ENCODE data around the gene TBC1D22A.

The TBC1D22A gene

DNA sequence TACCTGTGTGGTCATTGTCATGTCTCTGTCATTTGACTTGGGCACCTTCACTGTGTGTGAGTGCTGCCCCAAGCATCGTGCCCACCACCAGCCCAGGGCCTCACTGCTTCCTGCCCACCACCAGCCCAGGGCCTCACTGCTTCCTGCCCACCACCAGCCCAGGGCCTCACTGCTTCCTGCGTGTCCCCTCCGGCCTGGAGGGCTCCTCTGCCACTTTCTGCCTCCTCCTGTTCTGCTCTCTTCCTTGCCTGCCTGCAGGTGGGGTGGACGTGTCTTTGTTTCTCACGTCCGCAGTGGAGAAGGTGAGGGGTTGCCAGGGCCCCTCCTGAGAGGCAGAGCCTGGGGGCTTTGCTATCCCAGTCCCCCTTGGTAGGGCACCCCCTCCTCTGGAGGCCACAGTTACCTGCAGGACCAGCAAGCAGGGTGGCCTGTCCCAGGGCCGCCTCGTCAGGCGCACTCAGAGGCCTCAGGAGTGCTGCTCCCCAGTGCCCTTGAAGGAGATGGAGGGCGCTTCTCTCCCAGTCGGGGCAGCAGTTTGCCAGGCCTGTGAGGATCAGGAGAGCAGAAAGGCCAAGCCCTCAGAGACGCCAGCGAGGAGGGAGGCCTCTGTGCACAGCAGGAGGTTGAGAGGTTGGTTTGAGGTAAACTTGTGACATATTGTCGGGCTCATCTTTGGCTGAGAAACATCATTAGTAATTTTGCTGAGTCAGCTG lies 290.7 kb downstream of the TBC1D22A start:
- DNase-seq = no peak

GRCh38 chr22:47053726-47054141 lies 291.3 kb downstream of the TBC1D22A start:
- no peak for DNase-seq

- DNase-seq = no peak
Measured at GRCh38 chr22:47054231-47055072, 292.0 kb downstream of the TBC1D22A start.

DNA sequence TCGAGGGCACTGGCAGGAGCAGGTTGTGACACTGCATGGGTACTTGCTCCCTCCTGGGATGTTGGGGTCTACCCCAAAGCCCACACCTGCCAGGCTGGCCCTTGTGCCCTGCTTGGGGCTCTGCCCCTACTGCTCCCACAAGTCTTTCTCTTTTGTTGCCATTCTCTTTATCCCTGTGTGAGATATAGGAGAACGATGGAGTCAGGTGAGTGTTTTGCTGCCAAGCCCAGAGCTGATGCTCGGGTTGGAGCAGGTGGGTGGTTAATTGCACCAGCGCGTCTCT lies 292.6 kb downstream of the TBC1D22A start:
- DNase-seq = no peak

- no peak for DNase-seq
Measured at GRCh38 chr22:47055461-47055860, 293.0 kb downstream of the TBC1D22A start.

DNA sequence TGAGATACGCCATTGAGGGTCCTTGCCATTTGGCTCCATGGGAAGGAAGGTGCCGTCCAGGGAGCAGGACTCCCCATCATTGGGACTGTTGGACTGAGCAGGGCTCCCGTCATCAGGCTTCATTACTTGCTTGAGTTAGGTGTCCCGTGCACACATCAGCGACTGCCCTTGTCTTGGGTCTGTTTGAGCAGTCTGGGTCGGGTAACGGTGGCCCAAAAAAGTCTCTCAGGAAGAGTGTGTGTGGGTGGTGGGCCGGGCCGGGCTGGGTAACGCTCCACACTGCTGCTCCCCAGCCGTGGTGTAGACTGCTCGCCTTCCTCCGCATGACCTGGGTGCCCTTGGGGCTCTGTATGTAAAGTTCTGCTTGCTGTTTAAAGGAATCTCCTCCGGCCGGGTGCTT lies 293.5 kb downstream of the TBC1D22A start:
- no peak for DNase-seq

- no peak for DNase-seq
Measured at GRCh38 chr22:47056361-47056760, 293.9 kb downstream of the TBC1D22A start.

DNA sequence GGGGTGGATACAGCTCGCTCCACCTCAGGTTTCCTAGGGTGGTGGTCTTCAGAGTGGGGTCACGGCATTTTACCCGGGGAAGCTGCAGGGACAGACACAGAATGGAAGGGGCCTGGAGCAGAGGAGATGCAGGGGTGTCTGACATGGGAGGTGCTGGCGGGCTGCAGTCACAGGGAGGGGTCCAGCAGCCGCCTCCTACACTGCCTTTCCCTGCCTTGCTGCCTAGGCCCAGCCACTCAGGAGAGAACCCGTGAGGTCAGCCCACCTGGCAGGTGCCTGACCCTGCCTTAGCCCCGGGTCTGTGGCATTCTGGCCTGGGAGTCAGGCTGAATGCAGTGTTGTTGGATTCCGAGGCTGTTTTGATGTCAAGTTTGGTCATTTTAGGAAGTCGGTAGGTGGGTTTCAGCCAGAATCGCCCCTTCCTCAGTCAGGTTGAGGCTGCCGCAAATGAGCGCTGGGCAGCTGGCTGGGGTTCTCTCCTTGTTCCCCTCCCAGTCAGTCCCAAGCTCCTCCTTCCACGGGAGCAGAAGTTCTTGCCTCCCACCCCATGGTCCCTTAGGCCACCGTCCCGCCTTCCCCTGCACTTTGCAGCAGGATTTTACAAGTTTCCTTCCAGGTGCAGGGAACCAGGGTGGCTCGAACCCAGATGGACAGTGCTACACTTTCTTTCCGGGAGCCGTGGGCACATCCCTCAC lies 294.5 kb downstream of the TBC1D22A start:
- DNase-seq = no peak

DNA sequence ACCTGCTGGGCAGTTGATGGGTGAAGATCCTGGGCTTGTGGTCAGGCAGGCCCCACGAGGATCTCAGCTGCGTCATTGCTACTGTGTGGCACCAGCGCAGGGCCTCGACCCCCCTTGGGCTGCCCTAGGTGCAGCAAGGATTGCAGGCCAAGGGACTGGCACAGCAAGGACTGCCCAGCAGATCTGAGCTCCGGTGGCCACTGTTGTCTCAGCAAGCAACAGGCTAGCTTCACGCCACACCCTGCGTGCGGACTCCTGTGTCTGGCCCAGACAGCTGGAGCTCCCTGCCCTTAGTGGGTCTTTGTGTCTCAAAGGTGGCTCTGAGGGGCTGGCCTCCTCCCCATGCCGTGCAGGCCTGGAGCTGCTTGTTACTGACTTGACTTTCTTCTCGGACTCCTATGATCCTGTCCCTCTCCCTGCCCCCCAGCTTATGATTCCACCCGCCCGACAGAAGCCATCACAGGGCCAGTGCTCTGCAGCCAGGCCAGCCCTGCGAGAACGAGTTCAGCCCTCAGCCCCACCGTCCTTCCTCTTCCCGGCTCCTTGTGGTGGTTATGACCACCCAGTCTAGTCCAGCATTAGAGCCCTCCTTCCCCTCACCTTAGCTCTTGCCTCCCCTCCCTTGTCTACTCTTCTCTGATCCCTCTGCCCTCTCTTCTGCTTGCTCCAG lies 295.6 kb downstream of the TBC1D22A start:
- no peak for DNase-seq

- no peak for DNase-seq
Measured at GRCh38 chr22:47059076-47059475, 296.6 kb downstream of the TBC1D22A start.

DNA sequence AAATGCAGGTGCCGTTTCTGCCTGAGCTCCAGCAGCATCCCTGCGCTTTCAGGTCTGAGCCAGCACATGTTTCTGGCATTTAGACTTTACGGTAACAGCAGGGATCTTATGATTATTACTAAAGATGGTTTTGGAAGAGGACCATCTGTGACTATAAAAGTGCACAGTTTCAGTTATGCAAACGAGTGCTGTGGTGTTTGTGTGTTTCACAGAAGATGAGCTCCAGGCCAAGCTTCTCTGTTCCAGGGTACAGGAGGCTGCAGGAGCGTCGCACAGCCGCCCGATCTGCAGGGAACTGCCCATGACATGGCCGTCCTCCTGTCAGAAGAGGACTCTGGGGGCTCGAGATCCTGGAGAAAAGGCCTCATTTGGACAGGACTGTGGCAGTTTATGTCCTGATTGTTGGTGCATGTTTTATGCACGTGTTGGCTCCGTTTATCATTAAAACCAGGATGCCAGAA lies 297.3 kb downstream of the TBC1D22A start:
- DNase-seq = no peak

DNA sequence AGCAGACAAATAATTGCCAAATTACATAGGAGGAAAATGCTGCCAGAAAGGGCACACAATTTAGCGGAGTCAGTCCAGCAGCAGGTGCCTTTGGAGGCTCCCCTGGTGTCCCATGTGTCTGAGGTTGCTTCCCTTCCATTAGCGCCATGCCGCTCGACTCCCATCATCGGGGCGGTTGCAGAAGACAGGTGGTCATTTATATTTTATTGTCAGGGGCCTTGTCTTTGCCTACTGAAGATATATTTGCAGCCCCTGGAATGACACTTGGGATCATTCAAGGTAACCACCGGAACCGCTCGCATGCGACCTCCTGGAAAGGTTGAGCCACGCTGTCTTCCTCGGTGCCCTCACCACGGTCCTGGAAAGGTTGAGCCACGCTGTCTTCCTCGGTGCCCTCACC lies 298.3 kb downstream of the TBC1D22A start:
- no peak for DNase-seq

GRCh38 chr22:47061226-47061625 lies 298.8 kb downstream of the TBC1D22A start:
- DNase-seq = no peak

DNA sequence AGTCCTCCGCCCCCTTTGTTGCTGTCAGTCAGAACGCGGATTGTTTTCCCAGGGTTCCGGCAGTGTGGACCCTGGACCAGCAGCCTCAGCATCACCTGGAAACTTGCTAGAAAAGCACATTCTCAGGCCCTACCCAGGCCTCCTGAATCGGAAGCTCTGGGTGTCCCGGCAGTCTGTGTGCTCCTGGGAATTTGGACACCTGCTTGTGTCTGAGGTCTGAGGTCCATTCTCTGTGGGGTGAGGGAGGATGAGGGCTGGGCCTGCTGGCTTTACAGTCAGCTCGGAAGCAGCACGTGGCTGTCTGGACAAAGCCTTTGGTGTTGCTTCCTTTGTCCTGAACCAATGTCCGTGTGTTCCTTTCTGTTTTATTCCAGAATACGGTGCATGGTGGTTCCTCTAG lies 299.7 kb downstream of the TBC1D22A start:
- DNase-seq = no peak

GRCh38 chr22:47063071-47063509 lies 300.6 kb downstream of the TBC1D22A start:
- DNase-seq = no peak

GRCh38 chr22:47063606-47064005 lies 301.2 kb downstream of the TBC1D22A start:
- no peak for DNase-seq

- no peak for DNase-seq
Measured at GRCh38 chr22:47064016-47064415, 301.6 kb downstream of the TBC1D22A start.

- DNase-seq = no peak
Measured at GRCh38 chr22:47064416-47064815, 302.0 kb downstream of the TBC1D22A start.

DNA sequence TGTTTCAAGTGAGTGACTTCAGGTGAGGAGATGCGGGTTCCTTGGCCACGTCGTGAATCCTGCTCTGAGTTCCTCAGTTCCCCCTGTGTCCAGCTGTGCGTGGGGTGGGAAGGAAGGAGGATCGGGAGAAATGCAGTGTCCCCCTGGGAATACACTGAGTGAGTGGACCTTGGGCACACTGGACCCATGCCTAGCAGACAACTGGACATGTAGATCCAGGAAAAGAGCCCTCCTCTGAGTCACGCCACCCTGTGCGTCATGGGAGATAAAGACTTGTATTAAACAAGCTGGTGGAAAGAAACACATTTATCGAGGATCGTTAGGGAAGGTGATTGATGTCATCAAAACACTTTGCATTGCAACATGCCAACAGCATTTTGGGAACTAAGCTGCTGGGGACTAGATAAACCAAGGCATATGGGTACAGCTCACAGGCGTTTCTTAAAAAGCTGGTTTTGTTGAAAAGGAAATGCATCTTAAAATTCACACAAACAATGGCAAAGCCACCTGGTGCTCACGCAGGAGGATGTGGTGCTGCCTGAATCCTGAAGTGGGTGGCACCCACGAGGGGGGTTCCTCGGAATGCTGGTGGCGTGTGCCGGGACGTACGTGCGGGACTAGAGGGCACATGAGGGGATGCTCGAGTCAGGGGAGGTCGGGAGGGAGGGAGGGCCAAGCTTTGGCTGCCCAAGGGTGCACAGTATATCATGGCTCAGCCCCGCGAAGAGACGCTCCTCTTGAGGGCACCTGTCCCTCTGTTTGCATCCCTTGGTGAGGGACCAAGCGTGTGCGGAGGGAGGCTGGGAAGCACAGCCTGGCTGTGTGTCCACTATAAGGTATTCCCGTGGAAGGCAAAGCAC lies 303.5 kb downstream of the TBC1D22A start:
- no peak for DNase-seq

DNA sequence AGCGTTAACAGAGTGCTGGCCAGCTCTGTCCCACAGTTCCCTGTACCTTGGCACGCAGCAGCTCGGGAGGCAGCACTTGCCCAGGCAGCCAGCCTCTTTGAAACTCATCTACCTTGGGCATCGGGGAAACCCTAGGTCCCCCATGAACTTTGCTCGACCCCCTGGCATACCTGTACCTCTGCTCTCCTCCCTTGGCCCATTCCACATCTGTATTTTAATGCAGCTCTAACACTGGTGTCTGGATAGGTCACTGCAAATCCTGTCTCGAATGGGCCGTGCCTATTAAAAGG lies 304.1 kb downstream of the TBC1D22A start:
- DNase-seq = no peak

DNA sequence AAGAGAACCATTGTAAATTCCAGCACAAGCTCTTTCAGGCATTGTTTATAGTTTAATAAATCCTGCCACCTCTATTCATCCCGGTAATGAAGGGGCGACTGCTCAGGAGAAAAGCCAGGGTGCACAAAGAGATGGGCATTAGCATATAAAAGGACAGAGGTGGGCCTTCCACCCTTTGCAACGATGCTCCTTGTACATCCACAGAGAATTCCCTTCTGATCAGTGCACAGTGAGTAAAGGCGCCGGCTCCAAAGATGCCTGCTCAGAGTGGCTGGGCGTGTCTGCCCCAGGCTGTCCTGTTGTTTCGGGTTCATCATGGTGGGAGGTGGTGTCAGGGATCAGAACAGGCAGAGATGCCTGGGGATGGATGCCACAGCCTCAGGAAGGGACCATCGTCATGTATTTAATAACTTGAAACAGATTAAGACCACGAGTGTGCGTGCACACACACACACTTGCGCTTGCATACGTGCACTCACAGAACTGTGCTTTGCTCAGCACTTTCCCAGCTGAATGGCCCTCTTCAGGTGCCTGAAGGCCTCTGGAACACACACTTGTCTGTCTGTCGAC lies 305.0 kb downstream of the TBC1D22A start:
- no peak for DNase-seq
